ENCODE data around the gene ARPIN. TPM values are rescaled to one million over a fixed set of nuclear protein-coding genes. Genes with fewer than 3 reads are reported as not detected.

ARPIN gene
- total and polyA plus RNA-seq, 2 experiments from 2014 or later: 0.79 to 2.8 TPM

GRCh38 chr15:89936786-89937265 lies 24.1 kb upstream of the ARPIN start (continued):
- no peak for TF ChIP-seq ZNF462 (CRISPR knock-in tag; IDR thresholded peaks at IDR 0.05)
- TF ChIP-seq JUNB (IDR thresholded peaks at IDR 0.05; ENCODE audit: unreplicated experiment): no peak
- no peak for TF ChIP-seq EZH2phosphoT487 (IDR thresholded peaks at IDR 0.05; ENCODE audit: unreplicated experiment)
- TF ChIP-seq ZNF331 (CRISPR knock-in tag; IDR thresholded peaks at IDR 0.05; ENCODE audit: low read depth): no peak
- TF ChIP-seq, protein P1, sequence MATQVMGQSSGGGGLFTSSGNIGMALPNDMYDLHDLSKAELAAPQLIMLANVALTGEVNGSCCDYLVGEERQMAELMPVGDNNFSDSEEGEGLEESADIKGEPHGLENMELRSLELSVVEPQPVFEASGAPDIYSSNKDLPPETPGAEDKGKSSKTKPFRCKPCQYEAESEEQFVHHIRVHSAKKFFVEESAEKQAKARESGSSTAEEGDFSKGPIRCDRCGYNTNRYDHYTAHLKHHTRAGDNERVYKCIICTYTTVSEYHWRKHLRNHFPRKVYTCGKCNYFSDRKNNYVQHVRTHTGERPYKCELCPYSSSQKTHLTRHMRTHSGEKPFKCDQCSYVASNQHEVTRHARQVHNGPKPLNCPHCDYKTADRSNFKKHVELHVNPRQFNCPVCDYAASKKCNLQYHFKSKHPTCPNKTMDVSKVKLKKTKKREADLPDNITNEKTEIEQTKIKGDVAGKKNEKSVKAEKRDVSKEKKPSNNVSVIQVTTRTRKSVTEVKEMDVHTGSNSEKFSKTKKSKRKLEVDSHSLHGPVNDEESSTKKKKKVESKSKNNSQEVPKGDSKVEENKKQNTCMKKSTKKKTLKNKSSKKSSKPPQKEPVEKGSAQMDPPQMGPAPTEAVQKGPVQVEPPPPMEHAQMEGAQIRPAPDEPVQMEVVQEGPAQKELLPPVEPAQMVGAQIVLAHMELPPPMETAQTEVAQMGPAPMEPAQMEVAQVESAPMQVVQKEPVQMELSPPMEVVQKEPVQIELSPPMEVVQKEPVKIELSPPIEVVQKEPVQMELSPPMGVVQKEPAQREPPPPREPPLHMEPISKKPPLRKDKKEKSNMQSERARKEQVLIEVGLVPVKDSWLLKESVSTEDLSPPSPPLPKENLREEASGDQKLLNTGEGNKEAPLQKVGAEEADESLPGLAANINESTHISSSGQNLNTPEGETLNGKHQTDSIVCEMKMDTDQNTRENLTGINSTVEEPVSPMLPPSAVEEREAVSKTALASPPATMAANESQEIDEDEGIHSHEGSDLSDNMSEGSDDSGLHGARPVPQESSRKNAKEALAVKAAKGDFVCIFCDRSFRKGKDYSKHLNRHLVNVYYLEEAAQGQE (IDR thresholded peaks at IDR 0.05; ENCODE audit: unreplicated experiment): no peak
- no peak for TF ChIP-seq CTCF (conservative IDR thresholded peaks at IDR 0.05; ENCODE audit: low read depth in 2 of 2)
- no peak for TF ChIP-seq ETS1 (IDR thresholded peaks at IDR 0.05)
- no peak for TF ChIP-seq CREB1 (CRISPR knock-in tag; IDR thresholded peaks at IDR 0.05; ENCODE audit: low read depth)
- no peak for TF ChIP-seq ZNF114 (CRISPR knock-in tag; IDR thresholded peaks at IDR 0.05)
- TF ChIP-seq NANOG (IDR thresholded peaks at IDR 0.05; ENCODE audit: borderline replicate concordance): no peak
